Omental fat pad (tissue), 4 donors: ENCODE measurements around the gene MBP. TPM values are rescaled to one million over a fixed set of nuclear protein-coding genes. Genes with fewer than 3 reads are reported as not detected.

Experiments
- ATAC-seq: fragments of 150-250 bp; one replicate; pipeline ENCODE4 v1.9.1; 2016; ENCODE audit warnings: mild to moderate bottlenecking, moderate library complexity; ENCODE audit not compliant: low FRiP score
- DNase-seq: peaks from one replicate; pipeline ENCODE4 v3.0.0-alpha.2; 2019; ENCODE audit warnings: low spot score
- CTCF ChIP-seq, 3 donors: fragments of 450-650 bp; IDR thresholded peaks; one replicate each; pipeline ENCODE4 v1.5.1; 2016 to 2017; ENCODE audit warnings: antibody characterized with exemption in 3 of 3, mild to moderate bottlenecking in 3 of 3, moderate library complexity in 2 of 3
- total RNA-seq, 4 donors: library from RNA; depleted of rRNA; stranded (reverse); fragments of >200 nt; gene quantifications; one replicate each; pipeline ENCODE4 v1.1.0, GENCODE V29; 2016

Gene MBP
- total RNA-seq, 4 donors from 2014 or later: 27.4 to 50.9 (median 36.0) TPM

- ATAC-seq: no peak
- no peak for DNase-seq
- no peak for TF ChIP-seq CTCF (IDR thresholded peaks at IDR 0.05)
Observed at GRCh38 chr18:77119851-77120491, 12.6 kb downstream of the MBP start.

GRCh38 chr18:77119101-77119850 is 13.3 kb downstream of the MBP start:
- TF ChIP-seq CTCF (IDR thresholded peaks at IDR 0.05): no peak
- DNase-seq: no peak
- ATAC-seq: no peak

GRCh38 chr18:77118256-77119090 is 14.1 kb downstream of the MBP start:
- no peak for DNase-seq
- no peak for TF ChIP-seq CTCF (IDR thresholded peaks at IDR 0.05)
- no peak for ATAC-seq

GRCh38 chr18:77116201-77117080 is 16.1 kb downstream of the MBP start:
- DNase-seq: no peak

GRCh38 chr18:77115192-77115953 is 17.2 kb downstream of the MBP start:
- no peak for TF ChIP-seq CTCF (IDR thresholded peaks at IDR 0.05)
- ATAC-seq (no peak), DNase-seq (no peak)

More at GRCh38 chr18:77116201-77117080, 16.1 kb downstream of the MBP start:
- no peak for ATAC-seq
- no peak for TF ChIP-seq CTCF (IDR thresholded peaks at IDR 0.05)
